ENCODE data around the gene POP4.

POP4 gene

DNA sequence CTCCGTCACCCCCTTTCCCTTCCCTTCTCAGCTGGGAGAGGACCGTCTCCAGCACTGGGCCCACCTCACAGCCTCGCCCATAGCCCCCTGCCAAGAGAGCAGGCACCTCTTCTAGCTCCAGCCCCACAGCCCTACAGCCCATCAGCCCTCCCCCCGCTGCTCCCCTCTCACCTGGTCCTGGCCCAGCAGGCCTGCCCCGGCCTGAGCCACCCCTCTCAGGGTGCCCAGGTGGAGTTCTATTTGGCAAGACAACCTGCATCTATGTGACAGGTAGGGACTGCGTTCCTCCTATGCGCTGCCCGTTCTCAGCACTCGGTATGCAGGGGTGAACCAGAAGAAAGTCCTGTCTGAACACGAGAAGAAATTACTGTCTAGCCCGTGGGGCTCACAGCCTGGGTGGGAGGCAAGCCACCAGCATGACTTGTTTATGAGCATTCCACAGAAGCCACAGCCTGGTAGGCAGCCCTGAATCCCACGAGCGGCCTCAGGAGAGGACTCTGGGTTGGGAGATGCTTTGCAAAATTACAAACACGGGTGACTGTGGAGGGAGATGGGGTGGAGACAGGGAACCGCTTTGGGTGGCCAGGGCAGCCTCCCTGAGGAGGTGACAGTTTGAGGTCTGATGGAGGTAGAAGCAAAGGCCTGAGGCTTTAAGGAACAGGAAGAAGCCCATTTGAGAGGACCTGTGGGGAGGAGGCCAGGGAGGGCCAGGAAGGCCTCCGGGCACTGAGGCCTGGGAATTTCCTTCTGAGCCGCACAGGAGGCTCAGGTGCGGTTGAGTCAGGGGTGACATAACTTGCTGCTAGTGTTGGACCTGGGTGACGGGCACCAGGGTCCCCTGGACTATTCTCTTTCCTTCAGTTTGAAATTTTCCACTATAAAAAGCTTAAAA is 58.0 kb downstream of the POP4 start:
- DNase-seq (ENCODE audit: low spot score) = no peak

DNA sequence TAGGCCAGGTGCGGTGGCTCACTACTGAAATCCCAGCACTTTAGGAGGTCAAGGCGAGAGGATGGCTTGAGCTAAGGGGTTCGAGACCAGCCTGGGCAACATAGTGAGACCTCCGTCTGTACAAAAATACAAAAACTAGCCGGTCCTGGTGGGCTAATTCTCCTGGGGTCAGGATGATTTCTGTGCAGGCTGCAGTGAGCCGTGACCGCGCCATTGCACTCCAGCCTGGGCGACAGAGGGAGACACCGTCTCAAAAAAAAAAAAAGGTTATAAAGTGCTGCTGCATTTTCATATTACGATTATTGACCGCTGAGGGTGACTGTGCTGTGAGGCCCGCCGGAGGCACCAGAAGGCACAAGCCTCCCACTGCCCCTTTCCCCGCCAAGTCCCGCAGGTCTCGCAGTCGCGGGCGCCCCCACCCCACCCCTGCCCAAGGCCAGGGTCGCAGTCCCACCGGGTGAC is 58.7 kb downstream of the POP4 start:
- no peak for DNase-seq (ENCODE audit: low spot score)

DNA sequence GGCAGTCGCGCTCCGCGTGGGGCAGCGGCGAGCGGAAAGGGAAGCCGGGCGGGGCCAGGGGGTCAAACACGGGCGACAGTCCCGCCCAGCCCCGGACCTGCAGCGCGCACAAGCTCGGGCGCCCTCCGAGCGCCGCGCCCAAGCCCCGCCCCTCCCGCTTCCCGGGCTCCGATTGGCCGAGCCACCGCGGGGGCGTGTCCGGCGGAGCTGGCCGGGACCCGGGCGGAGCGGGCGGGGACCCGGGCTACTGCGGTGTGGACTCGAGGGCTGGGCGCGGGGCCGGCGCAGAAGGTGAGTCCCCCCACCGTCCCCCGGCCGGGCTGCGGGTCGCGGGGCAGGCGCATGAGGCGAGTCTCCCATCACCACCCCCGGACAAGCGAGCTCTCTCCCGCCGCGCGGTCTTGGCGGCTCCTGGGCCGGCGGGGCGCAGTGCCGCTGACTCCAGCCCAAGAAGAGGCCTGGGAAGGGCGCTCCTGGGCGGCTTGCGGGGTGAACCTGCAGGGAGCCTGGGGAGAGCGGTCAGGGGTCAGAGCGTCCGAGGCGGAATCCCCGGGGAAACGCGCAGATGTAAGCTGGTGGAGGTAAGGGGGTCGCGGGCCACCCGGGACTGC is 59.2 kb downstream of the POP4 start, which contains the start of gene PLEKHF1:
TSS of gene PLEKHF1 (plus strand) at position 247 of the 611 bp plus-strand sequence. CDS start 8,379 bp downstream, outside the sequence.
- peak; percentile 69 for DNase-seq (ENCODE audit: low spot score)

DNA sequence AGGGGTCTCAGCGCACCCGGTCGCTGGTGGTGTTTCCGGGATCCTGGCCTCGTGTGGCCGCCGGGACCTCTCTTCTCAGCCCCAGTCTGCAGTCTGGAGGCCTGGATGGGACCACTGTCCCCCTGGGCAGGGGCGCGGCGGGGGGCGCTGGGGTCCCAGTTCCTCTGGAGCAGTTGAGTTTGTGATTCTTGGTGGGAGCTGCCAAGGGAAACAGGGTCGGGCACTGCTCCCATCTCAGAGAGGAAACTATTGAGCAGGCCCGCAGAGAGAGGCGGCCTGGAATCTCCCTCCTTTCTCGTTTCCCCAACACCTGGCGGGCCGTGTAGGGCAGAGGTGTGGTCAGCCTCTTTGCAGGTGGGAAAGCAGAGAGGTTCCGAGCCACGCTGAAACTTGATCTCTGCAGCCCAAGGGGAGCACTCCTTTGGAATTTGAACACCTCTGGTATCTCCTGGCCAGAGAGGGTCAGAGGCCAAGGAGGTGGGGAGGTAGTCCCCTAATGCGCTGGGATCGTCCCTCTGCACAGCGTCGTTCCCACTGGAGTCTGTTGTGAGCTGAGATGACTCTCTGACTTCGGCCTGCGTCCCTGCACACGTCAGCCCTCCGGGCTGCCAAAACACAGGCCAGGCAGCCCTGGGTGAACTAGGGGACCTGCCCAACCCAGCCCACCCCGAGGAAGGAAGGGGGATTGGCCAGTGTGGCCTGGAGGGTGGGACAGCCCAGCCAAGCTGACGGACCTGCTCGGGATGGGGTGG is 59.9 kb downstream of the POP4 start:
- DNase-seq (ENCODE audit: low spot score) = no peak
